ENCODE measurements around the gene MAP3K12.

MAP3K12 gene

DNA sequence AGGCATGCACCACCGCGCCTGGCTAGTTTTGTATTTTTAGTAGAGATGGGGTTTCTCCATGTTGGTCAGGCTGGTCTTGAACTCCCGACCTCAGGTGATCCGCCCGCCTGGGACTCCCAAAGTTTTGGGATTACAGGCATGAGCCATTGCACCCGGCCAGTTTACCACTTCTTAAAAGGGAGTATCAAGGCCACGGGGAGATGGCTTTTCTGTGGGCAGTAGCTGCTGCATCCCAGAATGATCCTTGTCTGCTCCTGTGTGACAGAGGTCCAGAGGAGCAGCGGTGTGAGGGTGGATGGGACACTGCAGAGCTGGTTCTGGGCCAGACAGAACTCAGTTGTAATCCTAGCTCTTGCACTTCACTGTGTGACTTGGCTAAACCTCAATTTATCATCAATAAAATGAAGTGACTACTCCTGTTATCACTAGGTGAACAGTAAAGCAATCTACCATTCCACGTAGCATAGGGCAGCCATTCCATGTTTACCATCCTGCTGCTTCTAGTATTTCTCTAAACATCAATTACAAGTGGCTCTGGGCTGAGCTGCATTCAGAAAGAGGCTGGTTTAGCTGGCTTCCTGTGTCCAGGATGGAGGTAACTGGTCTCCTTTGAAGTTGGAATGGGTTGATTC lies 11.0 kb upstream of the MAP3K12 start:
- in situ Hi-C loops (cut with MboI; ENCODE audit: low sequenced_read_pairs): no loop called here

DNA sequence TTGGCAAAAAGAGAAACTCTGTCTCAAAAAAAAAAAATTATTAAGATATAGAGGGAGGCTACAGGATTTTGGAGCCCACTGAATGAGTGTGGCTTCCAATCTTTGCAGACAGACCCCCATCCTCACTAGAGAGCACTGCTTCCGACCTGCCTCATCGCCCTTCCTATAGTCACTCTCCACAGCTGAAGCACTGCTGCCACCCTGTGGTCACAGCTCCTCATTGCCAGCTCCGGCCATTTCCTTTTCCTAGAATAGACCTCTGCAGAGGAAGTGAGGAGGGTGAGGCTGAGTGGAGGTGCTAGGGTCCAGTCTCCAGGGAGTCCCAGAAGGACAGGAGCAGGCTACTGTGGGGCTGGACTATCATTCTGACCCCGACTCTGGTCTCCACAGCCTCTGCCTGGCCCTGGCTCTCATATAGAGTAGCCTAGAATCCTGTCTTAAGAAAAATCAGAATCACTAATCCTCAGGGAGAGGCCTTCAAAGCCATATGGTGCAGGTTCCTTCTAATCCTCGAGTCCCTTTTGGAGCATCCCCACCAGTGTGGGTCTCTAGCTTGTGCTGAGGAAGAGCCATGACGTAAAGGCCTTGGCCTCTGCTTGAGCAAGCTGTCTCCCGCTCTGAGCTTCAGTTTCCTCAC lies 9.4 kb upstream of the MAP3K12 start:
- in situ Hi-C loops (cut with MboI; ENCODE audit: low sequenced_read_pairs): no loop called here

- in situ Hi-C loops (cut with MboI; ENCODE audit: low sequenced_read_pairs): no loop called here
These were observed 8.3 kb upstream of the MAP3K12 start for GRCh38 chr12:53507603-53507885.

- in situ Hi-C loops (cut with MboI; ENCODE audit: low sequenced_read_pairs): no loop called here
These were observed 7.8 kb upstream of the MAP3K12 start, which contains the start of gene NPFF for GRCh38 chr12:53506881-53507602. Gene NPFF (minus strand): TSS chr12:53507484. CDS start chr12:53507474, 10 bp downstream.

DNA sequence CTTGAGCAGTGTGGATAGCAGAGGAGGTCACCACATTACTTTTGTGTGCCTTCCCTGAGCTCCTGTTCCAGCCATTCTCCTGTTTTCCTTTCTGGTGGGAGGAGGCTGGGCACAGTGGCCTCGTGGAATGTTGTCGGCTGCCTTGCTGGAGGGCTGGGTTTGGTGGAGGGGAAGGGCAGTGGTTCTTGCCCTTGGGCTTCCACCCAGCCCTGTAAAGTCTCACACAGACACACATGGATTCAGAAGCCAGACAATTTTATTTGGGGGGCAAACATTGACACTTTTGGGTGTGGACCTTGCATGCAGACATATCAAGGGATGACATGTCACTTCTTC lies 7.2 kb upstream of the MAP3K12 start:
- in situ Hi-C loops (cut with MboI; ENCODE audit: low sequenced_read_pairs): no loop called here

GRCh38 chr12:53505555-53506449 lies 6.5 kb upstream of the MAP3K12 start:
- in situ Hi-C loops (cut with MboI; ENCODE audit: low sequenced_read_pairs): no loop called here

DNA sequence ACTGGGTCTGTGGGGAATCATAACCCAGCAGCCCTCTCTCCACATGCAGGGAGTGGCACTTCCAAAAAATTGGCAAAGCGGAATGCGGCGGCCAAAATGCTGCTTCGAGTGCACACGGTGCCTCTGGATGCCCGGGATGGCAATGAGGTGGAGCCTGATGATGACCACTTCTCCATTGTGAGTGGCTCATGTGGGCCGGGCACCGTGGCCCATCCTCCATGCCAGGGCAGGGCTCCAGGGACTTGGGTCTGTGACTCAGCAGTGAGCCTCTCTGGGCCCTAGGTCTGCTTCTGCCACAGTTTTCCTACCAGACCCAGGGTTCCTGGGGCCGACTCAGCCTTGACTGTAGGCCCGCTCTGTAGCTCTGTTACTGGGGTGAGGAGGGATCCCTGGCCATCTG lies 5.8 kb upstream of the MAP3K12 start:
- in situ Hi-C loops (cut with MboI; ENCODE audit: low sequenced_read_pairs): no loop called here

DNA sequence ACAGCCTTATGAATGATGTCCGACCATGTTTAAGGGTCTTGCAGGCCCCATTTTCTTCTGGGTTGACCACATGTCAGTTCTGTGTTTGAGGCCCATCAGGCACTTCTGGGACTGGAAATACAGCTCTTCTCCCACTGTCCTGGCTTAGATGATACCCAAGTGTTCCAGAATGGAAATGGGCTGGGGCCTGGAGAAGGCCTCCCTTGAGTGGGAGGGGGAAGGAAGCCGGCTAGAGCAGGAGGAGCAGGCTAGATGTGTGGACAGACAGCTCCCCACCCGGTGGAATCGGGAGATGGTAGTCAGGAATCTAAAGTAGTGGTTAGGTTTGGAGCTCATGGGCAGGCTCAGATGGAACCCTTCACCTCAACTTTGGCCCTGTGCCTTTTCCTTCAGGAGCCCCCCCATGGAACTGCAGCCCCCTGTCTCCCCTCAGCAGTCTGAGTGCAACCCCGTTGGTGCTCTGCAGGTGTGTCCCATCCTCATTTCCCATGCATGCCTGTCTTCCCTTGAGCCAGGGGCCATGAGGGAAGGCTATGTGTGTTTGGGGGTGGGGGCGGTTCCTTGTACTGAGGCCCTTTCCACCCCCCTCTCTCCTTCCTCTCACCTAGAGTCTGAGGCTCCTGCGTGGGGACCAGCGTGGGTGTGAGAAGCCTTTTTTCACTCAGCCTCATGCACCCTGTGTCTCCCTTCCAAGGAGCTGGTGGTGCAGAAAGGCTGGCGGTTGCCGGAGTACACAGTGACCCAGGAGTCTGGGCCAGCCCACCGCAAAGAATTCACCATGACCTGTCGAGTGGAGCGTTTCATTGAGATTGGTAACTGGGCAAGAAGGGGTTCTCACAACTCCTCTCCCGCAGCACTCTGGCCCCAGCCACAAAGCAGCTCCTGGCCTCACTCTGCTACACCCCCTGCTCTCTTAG lies 5.0 kb upstream of the MAP3K12 start:
- in situ Hi-C loops (cut with MboI; ENCODE audit: low sequenced_read_pairs): no loop called here

DNA sequence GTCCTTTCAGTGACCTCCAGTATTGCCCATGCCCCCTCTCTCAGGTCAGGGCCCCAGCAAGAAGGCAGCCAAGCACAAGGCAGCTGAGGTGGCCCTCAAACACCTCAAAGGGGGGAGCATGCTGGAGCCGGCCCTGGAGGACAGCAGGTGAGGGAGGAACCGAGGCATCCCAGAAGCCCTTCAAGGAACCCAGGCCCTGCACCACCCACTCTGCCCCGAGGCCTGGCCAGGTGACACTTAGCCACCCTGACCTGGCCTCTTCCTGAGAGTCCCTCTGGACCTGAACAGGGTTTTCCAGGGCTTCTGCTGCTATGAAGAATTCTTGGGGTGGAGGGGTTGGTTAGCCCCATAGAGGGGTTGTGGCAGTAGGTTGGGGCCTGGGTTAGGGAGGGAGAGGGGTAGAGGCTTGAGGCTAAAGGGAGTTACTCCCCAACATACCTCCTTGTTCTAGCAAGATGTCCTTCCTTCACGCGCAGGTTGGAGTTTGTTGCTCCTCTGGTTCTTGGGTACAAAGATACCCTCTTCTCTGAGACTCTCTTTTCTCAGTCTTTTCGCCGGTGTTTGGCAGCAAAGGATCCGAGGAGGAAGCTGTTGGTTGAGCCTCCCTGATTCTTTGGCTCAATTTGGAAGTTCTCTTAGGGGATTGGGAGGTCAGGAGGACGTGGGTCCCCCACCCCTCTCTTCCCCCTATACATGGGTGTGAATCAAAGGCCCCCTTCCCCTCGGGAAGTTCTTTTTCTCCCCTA lies 3.9 kb upstream of the MAP3K12 start:
- in situ Hi-C loops (cut with MboI; ENCODE audit: low sequenced_read_pairs): no loop called here

DNA sequence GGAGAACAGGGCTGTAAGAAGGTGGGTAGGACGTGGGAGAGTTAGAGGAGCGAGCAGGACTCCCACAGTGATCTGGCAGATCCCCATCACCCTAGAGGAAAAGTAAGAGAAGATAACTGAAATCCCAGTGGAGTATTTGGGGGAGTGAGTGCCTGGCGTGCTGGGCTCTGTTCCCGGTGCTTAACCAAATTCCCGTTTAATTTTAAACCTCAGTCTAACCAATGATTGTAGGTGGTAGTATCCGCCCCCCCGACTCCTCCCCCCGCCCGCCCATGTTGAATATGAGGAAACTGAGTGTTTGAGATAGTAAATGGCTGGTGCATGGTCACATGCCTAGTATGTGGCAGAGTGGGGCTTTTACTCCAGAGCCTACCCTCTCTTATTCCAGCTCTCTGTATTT lies 3.1 kb upstream of the MAP3K12 start:
- in situ Hi-C loops (cut with MboI; ENCODE audit: low sequenced_read_pairs): no loop called here

GRCh38 chr12:53501615-53502181 lies 2.4 kb upstream of the MAP3K12 start:
- in situ Hi-C loops (cut with MboI; ENCODE audit: low sequenced_read_pairs): no loop called here

DNA sequence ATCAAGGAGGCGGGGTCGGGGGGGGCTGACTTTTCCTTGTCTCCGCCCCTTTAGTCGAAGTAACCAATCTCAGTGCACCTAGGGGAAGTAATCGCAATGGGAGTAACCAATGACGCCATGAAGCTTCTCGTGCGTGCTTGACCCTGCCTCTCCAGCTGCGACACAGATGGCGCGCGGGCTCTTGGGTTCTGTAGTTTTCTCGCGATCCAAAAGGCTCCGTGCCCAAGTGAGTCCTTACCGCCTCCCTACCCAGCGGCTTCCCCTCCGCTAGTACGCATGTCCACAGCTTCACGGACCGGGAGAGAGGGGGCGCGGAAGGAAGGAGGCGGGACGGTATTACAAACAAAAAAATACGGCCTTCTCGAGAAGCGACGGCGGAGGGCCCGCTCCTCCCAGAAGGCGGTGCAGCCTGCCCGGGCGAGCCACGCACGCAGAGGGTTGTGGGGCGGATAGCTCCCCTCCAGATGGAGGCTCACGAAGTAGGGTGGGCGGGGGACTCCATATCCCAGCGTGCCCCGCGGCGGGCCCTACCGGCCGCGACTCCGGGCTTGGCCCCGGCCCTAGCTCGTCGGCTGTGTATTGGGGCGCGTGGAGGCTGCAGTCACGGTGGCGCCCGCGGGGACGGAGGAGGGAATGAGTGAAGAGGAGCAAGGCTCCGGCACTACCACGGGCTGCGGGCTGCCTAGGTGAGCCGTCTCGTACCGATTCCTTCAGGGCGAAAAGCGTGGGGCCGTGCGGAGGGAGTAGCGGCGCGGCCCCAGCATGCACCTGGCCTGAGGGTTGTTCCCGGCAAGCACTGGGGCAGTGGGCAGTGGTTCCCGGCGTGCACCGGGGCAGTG lies 1.7 kb upstream of the MAP3K12 start, which contains the start of gene TARBP2:
TARBP2 (plus strand) TSS at position 508 of the 839 bp plus-strand sequence; CDS start at position 634, 126 bp downstream.
- in situ Hi-C loops (cut with MboI; ENCODE audit: low sequenced_read_pairs): no loop called here

DNA sequence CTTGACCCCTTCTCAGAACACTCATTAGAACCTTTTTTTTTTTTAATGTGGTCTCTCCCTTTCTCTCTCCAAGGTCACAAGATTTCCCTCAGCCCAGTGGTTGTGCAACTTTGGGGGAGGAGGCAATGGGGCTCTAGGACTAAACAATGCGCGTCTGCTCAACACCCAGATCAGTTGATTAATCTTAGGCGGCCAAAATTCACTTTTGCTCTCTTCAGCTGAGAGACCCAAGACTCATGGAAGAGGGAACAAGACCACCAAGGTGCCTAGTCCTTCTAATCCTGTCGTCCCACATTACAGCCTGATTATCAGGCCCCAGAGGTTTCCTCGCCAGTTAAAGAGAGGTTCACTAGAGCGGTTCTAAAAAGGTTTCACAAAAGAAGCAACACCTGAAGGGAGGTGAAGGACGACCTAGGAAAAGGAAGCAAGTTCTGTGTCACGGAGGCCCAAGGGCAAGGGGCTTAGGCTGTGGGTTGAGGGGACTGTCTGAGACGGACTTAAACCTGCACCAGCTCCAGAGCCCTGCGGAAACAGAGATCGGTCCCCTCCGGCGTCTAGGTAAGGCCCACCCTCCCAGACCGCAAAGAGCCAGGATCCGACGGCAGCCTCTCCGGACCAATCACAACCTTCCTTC lies 1.0 kb upstream of the MAP3K12 start:
- in situ Hi-C loops (cut with MboI; ENCODE audit: low sequenced_read_pairs): no loop called here

DNA sequence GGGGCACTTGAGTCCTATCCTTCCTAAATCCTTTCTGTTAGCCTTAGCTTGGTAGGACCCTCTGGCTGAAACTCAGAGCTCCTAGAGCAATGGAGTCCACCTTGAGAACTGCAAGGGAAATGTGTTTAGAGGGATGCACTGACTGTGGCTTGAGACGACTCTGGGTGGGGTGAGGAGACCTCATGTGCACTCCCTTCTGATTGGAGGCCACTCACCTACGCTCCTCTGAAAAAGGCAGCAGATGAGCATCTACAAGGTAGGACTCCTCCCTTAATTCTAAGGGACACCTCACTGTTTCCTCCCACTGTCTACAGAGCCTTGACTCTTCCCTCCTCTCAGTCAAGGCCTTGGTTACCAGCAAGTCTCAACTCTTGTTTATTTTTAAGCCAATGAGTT lies 1.0 kb downstream of the MAP3K12 start:
- in situ Hi-C loops (cut with MboI; ENCODE audit: low sequenced_read_pairs): no loop called here

- in situ Hi-C loops (cut with MboI; ENCODE audit: low sequenced_read_pairs): no loop called here
These were observed 1.8 kb downstream of the MAP3K12 start for GRCh38 chr12:53497461-53497860.

GRCh38 chr12:53496752-53497032 lies 2.6 kb downstream of the MAP3K12 start:
- in situ Hi-C loops (cut with MboI; ENCODE audit: low sequenced_read_pairs): no loop called here

- in situ Hi-C loops (cut with MboI; ENCODE audit: low sequenced_read_pairs): no loop called here
These were observed 3.1 kb downstream of the MAP3K12 start for GRCh38 chr12:53495903-53496751.

Data from hTERT RPE-1 (cell line).